ENCODE measurements around the gene IQCE.
"Not testable (repeated sequence)": the region's sequence is repeated elsewhere in the genome, so short reads cannot be mapped to it uniquely, and the experiment has no call there.

The IQCE gene

GRCh38 chr7:2587778-2588177, 29.0 kb downstream of the IQCE start:
- TF ChIP-seq, protein P1, sequence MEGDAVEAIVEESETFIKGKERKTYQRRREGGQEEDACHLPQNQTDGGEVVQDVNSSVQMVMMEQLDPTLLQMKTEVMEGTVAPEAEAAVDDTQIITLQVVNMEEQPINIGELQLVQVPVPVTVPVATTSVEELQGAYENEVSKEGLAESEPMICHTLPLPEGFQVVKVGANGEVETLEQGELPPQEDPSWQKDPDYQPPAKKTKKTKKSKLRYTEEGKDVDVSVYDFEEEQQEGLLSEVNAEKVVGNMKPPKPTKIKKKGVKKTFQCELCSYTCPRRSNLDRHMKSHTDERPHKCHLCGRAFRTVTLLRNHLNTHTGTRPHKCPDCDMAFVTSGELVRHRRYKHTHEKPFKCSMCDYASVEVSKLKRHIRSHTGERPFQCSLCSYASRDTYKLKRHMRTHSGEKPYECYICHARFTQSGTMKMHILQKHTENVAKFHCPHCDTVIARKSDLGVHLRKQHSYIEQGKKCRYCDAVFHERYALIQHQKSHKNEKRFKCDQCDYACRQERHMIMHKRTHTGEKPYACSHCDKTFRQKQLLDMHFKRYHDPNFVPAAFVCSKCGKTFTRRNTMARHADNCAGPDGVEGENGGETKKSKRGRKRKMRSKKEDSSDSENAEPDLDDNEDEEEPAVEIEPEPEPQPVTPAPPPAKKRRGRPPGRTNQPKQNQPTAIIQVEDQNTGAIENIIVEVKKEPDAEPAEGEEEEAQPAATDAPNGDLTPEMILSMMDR (conservative IDR thresholded peaks at IDR 0.05; ENCODE audit: low read depth, low read length), result no peak
- DNase-seq (ENCODE audit: low read depth), result no peak
- no peak overlapping the region for H3K4me3 ChIP-seq (ENCODE audit: low read depth, low read length)

DNA sequence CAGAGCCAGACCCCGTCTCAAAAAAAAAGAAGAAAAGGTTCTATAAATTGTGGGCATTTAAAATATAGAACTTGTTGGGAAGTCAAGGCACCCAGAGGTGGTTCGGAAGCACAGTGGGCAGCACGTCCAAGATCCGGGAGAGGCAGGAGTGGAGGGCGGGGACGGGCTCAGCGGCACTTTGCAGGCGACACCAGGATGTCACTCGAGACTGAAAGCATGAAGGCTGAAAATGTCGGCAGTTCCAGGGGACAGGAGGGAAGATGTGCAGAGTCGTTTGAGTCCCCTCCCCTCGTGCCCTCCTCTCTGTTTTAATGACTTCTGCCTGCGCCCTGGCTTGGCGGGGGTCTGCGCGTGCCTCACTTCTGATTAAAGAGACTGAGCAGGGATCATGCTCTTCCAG, 30.6 kb downstream of the IQCE start:
- no peak for DNase-seq (ENCODE audit: low read depth)
- no peak overlapping the region for H3K4me3 ChIP-seq (ENCODE audit: low read depth, low read length)
- TF ChIP-seq, protein P1 (conservative IDR thresholded peaks at IDR 0.05; ENCODE audit: low read depth, low read length), result no peak

GRCh38 chr7:2589941-2590340, 31.2 kb downstream of the IQCE start:
- H3K4me3 ChIP-seq (ENCODE audit: low read depth, low read length); DNase-seq (ENCODE audit: low read depth): not testable (repeated sequence)

DNA sequence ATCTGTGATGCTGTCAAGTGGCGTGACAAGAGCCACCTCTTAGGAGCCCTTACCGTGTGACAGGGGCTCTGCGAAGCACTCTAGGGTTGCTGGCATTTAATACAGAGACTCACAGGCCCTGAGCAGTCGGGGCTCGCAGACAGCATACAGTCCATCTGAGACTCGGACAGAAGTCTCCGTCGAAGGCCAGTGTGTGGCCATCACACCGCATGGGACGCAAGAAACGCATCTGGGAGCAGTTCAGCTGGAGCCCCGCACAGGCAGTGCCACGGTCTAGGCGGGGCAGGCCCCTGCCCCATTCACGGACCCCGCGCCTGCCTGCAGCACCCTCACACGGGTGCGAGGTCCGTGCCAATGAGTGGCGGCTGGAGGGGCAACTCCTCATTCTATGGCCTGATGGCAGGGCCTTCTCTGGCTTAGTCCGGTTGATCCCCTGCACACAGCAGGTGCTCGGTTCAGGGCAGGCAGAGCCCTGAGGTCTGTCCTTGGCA, 33.6 kb downstream of the IQCE start:
- TF ChIP-seq, protein P1 (conservative IDR thresholded peaks at IDR 0.05; ENCODE audit: low read depth, low read length), result no peak
- DNase-seq (ENCODE audit: low read depth), result no peak
- H3K4me3 ChIP-seq (ENCODE audit: low read depth, low read length), result no peak overlapping the region

DNA sequence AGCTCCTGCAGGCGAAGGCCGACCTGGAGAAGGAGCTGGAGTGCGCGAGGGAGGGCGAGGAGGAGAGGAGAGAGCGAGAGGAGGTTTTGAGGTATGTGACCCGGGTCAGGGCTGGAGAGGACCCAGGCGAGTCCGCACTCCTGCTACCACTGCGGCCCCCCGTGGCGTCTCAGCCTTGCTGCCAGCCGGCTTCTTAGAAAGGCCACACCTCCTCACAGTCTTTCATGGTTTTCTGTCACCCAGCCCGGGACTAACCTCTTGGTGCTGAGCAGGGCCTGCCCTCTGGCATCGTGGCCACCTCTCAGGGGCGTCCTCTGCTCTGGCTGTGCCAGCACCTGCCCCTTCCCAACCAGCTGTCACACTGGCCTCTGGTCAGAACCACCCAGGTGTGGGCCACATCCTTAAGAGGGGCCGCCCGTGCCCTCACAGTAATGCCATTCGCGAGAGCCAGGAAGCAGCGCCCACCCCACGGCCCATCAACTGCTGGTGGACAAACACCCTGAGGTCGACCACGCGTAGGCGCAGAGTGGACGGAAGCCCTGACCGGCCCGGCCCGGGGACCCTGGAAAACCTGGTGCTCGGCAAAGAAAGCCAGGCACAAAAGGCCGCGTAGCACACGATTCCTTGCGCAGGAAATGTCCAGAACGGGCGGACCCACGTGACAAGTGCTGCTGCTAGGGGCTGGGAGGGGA, 34.4 kb downstream of the IQCE start:
- DNase-seq (ENCODE audit: low read depth), result no peak
- TF ChIP-seq, protein P1 (conservative IDR thresholded peaks at IDR 0.05; ENCODE audit: low read depth, low read length), result no peak
- no peak overlapping the region for H3K4me3 ChIP-seq (ENCODE audit: low read depth, low read length)

DNA sequence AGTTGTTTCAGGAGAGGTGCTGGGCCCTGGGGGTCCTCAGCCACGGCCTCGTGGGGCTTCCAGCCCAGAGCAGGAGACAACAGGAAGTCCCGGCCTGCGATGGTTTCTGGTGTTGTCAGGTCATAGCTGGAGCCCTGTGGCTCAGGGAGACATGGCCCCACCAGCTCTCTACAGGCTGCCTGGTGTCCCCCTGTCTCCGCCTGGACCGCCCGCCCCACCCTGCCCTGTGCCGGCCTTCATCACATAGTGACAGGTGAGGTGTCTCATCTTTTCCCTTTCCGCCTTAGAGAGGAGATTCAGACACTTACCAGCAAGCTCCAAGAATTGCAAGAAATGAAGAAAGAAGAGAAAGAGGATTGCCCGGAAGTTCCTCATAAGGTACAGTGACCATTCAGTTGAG, 35.8 kb downstream of the IQCE start:
- TF ChIP-seq, protein P1 (conservative IDR thresholded peaks at IDR 0.05; ENCODE audit: low read depth, low read length), result no peak
- H3K4me3 ChIP-seq (ENCODE audit: low read depth, low read length), result no peak overlapping the region
- DNase-seq (ENCODE audit: low read depth), result no peak

GRCh38 chr7:2595258-2595860, 36.6 kb downstream of the IQCE start:
- DNase-seq (ENCODE audit: low read depth), result no peak
- TF ChIP-seq, protein P1 (conservative IDR thresholded peaks at IDR 0.05; ENCODE audit: low read depth, low read length), result no peak
- no peak overlapping the region for H3K4me3 ChIP-seq (ENCODE audit: low read depth, low read length)

All from choroid plexus epithelial cell (primary cell).